OCI-LY7 (cell line): Measurements from ENCODE around the gene CAPN14.

ENCODE experiments used
- EZH2phosphoT487 ChIP-seq: fragments of 200-600 bp; sonication (generic); IDR thresholded peaks from 2 replicates; pipeline ENCODE4 v1.6.1; 2018; ENCODE audit warnings: low read depth, borderline replicate concordance, mild to moderate bottlenecking, mixed run types, antibody characterized with exemption, low read length, moderate library complexity, mixed read lengths
- TF ChIP-seq, protein P1 (sequence below): fragments of 200-600 bp; sonication (generic); conservative IDR thresholded peaks from 2 replicates; pipeline ENCODE4 v1.5.1; 2014; ENCODE audit warnings: mild to moderate bottlenecking, antibody characterized with exemption, low read length, moderate library complexity, mixed read lengths

DNA sequence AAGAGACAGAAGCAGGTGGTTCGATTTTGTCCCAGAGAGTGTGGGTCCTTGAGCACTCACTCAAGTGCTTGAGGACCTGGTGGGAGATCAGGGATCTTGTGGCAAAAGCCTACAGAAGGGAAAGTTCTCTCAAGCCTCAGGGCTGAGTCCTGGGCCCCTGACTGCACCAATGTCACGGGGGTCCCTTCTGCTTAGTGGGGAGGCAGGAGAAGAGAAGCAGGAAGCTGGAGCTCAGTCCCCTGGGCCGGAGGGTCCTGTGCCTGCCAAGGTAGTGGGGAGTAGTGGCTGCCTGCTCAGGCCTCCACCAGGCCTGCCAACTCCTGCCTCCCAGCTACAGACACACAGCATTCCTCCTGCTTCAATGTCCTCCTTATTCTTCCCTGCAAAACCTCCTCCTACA, 11.7 kb downstream of the CAPN14 start:
- TF ChIP-seq, protein P1, sequence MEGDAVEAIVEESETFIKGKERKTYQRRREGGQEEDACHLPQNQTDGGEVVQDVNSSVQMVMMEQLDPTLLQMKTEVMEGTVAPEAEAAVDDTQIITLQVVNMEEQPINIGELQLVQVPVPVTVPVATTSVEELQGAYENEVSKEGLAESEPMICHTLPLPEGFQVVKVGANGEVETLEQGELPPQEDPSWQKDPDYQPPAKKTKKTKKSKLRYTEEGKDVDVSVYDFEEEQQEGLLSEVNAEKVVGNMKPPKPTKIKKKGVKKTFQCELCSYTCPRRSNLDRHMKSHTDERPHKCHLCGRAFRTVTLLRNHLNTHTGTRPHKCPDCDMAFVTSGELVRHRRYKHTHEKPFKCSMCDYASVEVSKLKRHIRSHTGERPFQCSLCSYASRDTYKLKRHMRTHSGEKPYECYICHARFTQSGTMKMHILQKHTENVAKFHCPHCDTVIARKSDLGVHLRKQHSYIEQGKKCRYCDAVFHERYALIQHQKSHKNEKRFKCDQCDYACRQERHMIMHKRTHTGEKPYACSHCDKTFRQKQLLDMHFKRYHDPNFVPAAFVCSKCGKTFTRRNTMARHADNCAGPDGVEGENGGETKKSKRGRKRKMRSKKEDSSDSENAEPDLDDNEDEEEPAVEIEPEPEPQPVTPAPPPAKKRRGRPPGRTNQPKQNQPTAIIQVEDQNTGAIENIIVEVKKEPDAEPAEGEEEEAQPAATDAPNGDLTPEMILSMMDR, result no peak
- TF ChIP-seq EZH2phosphoT487, result no peak
